Breast epithelium (tissue), 3 donors: Measurements from ENCODE around the gene CHKA.

Source experiments
- CTCF ChIP-seq, 3 donors: fragments of 450-650 bp; IDR thresholded peaks; one replicate each; pipeline ENCODE4 v1.5.1; 2016 to 2017; ENCODE audit warnings: antibody characterized with exemption in 3 of 3, mild to moderate bottlenecking in 3 of 3, moderate library complexity in 3 of 3
- POLR2A ChIP-seq: fragments of 450-650 bp; IDR thresholded peaks from one replicate; pipeline ENCODE4 v1.6.1; 2016; ENCODE audit warnings: antibody characterized with exemption, mild to moderate bottlenecking, moderate library complexity
- POLR2AphosphoS5 ChIP-seq, 3 donors: sonication (generic); formaldehyde crosslinking; IDR thresholded peaks; one replicate each; pipeline ENCODE4 v1.6.1; 2017; ENCODE audit warnings: antibody characterized with exemption in 3 of 3

- TF ChIP-seq CTCF (IDR thresholded peaks at IDR 0.05) (no peak), POLR2A (no peak), POLR2AphosphoS5 (IDR thresholded peaks at IDR 0.05) (no peak)
These were observed 64.6 kb downstream of the CHKA start for GRCh38 chr11:68056317-68057285.
